ENCODE measurements around the gene TTLL9. TPM values are rescaled to one million over a fixed set of nuclear protein-coding genes. Genes with fewer than 3 reads are reported as not detected.

The TTLL9 gene
- polyA plus RNA-seq, 1 experiment, result 0.11 TPM

DNA sequence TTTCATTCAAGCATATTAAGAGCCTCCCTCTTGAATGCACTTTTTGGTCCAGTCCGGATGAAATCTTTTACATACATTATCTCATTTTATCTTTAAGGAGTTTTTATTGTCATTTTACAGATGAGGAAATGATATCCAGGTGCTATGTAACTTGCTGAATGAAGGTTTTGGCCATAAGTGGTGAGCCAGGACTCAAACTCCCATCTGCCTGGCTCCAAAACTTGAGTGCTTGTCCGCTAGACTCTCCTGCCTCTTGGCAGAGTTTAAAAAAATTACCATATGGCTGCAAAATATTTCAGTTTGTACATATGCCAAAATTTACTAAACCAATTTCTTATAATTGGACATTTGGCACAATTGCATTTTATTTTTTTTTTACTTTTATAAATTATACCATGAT lies 69.2 kb downstream of the TTLL9 start:
- CTCF ChIA-PET, result no interaction called here
- Histone ChIP-seq H3K4me3 (ENCODE audit: low read depth, low read length) (no peak overlapping the region), H3K27me3 (ENCODE audit: control insufficient read depth, insufficient read depth, low read length) (no peaks in the 10 kb centered on the region), H3K36me3 (ENCODE audit: control insufficient read depth, insufficient read depth, low read length) (peaks cover 1% of the 10 kb centered on the region; the same call in 1 of the 2 replicates)
- TF ChIP-seq, protein P1, sequence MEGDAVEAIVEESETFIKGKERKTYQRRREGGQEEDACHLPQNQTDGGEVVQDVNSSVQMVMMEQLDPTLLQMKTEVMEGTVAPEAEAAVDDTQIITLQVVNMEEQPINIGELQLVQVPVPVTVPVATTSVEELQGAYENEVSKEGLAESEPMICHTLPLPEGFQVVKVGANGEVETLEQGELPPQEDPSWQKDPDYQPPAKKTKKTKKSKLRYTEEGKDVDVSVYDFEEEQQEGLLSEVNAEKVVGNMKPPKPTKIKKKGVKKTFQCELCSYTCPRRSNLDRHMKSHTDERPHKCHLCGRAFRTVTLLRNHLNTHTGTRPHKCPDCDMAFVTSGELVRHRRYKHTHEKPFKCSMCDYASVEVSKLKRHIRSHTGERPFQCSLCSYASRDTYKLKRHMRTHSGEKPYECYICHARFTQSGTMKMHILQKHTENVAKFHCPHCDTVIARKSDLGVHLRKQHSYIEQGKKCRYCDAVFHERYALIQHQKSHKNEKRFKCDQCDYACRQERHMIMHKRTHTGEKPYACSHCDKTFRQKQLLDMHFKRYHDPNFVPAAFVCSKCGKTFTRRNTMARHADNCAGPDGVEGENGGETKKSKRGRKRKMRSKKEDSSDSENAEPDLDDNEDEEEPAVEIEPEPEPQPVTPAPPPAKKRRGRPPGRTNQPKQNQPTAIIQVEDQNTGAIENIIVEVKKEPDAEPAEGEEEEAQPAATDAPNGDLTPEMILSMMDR (IDR thresholded peaks at IDR 0.05; ENCODE audit: insufficient read depth, low read depth, low read length), result no peak
- POLR2A ChIA-PET, result no interaction called here
- DNase-seq (ENCODE audit: low read depth), result no peak

DNA sequence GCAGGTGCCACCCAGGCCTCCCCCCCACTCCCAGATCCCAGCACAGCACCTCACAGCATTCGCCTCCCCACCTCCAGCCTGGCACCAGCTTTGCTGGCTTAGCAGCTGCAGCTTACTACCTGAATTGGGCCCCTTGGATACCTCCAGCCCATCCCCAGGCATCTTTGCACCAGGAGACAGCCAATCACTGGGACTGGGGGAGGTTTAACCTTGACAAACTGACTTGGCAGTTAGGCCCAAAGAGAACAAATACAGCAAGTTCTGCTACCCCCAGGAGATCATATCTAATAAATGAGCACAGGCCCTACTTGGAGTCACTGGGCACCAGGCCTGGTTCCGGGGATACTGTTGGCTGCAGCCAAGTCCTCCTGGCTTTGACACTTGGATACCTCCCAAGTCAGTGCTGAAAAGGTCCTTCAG lies 72.6 kb downstream of the TTLL9 start:
- no peak for DNase-seq (ENCODE audit: low read depth)
- H3K36me3 ChIP-seq (ENCODE audit: control insufficient read depth, insufficient read depth, low read length), result peaks cover 15% of the 10 kb centered on the region
- POLR2A ChIA-PET, result no interaction called here
- H3K4me3 ChIP-seq (ENCODE audit: low read depth, low read length), result no peak overlapping the region
- H3K27me3 ChIP-seq (ENCODE audit: control insufficient read depth, insufficient read depth, low read length), result no peaks in the 10 kb centered on the region
- CTCF ChIA-PET, result interaction anchor here (0.9 to 1.6 kb wide), 3 partner anchors 9 to 105 kb away, joined by 3 to 6 read pairs (median 3); partner anchors contain the start of gene PDRG1
- TF ChIP-seq, protein P1 (IDR thresholded peaks at IDR 0.05; ENCODE audit: insufficient read depth, low read depth, low read length), result no peak

DNA sequence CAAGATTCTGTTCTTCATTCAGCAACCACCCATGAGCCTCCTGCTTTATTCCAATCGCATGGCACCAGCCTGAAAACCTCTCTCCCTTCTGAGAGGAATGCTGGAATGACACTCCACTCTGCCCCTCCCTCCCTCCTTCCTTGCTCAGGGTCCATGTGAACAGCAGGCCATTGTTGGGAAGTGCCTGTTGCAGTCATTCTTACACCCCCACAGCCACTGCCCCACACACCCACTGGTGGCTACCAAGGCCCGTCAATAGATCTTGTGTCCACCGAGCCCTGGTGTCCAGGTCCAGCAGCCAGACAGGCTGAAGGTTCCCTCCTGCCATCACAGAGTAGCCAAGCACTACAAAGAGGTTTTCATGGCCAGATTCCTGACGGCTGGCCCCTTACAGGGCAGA lies 74.9 kb downstream of the TTLL9 start:
- POLR2A ChIA-PET, result no interaction called here
- Histone ChIP-seq H3K27me3 (ENCODE audit: control insufficient read depth, insufficient read depth, low read length) (no peaks in the 10 kb centered on the region), H3K36me3 (ENCODE audit: control insufficient read depth, insufficient read depth, low read length) (peaks cover 23% of the 10 kb centered on the region), H3K4me3 (ENCODE audit: low read depth, low read length) (no peak overlapping the region)
- TF ChIP-seq, protein P1 (IDR thresholded peaks at IDR 0.05; ENCODE audit: insufficient read depth, low read depth, low read length), result no peak
- DNase-seq (ENCODE audit: low read depth), result no peak
- CTCF ChIA-PET, result no interaction called here

DNA sequence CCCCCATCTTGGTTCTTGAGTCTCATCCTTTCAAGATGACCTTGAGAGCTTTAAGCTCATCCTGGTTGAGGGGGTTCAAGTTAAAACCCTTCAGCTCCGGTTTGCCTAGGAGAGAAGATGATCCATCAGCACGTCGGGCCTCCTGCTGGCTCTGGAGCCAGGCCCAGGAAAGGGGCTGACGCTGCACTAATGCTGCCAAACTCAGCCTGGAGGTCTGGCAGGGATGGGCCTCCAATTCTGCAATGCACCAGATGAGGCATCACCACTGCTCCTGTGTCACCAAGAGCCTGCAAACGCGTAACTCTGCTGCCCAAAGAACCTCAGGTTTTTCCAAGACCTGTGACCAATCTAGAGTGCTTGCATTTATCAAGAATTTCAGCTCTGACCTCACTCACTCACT lies 75.4 kb downstream of the TTLL9 start:
- CTCF ChIA-PET, result no interaction called here
- H3K36me3 ChIP-seq (ENCODE audit: control insufficient read depth, insufficient read depth, low read length), result peaks cover 23% of the 10 kb centered on the region
- no peak for DNase-seq (ENCODE audit: low read depth)
- POLR2A ChIA-PET, result no interaction called here
- no peak overlapping the region for H3K4me3 ChIP-seq (ENCODE audit: low read depth, low read length)
- no peaks in the 10 kb centered on the region for H3K27me3 ChIP-seq (ENCODE audit: control insufficient read depth, insufficient read depth, low read length)
- TF ChIP-seq, protein P1 (IDR thresholded peaks at IDR 0.05; ENCODE audit: insufficient read depth, low read depth, low read length), result no peak

DNA sequence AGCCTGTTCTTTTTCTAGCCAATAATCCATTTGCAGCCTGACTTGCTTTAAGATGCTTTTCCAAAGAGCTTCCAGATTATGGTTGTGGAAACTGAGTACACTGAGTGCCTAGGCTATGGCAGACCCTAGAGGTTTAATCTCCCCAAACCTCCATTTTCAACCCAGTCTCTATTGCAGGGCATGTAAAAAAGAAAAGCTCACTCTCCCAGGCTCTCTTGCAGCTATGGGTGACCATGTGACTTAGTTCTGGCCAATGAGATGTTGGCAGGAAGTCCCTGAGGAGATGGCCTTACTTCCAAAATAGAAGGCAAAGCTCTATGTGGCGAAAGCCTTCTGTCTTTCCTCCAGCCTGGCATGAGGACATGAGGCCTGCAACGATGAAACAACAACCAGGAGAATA lies 77.6 kb downstream of the TTLL9 start:
- POLR2A ChIA-PET, result interaction anchor here (0.5 kb wide), 1 partner anchor 32 kb away, joined by 15 read pairs; no protein-coding TSS in a partner anchor
- H3K36me3 ChIP-seq (ENCODE audit: control insufficient read depth, insufficient read depth, low read length), result peaks cover 23% of the 10 kb centered on the region
- no peak for DNase-seq (ENCODE audit: low read depth)
- TF ChIP-seq, protein P1 (IDR thresholded peaks at IDR 0.05; ENCODE audit: insufficient read depth, low read depth, low read length), result no peak
- no peaks in the 10 kb centered on the region for H3K27me3 ChIP-seq (ENCODE audit: control insufficient read depth, insufficient read depth, low read length)
- no peak overlapping the region for H3K4me3 ChIP-seq (ENCODE audit: low read depth, low read length)
- CTCF ChIA-PET, result interaction anchor here (1.6 kb wide), 1 partner anchor 95 kb away, joined by 3 read pairs; no protein-coding TSS in a partner anchor

Data from BJ (cell line).